GM19238 (cell line): ENCODE data around the gene CCND2.

Experiments used
- DNase-seq: peaks from one replicate; pipeline ENCODE4 v3.0.0; 2011; ENCODE audit warnings: low spot score; ENCODE audit not compliant: insufficient read length

CCND2 gene

GRCh38 chr12:4256043-4256826 lies 17.3 kb upstream of the CCND2 start:
- no peak for DNase-seq

GRCh38 chr12:4257442-4257841 lies 16.1 kb upstream of the CCND2 start:
- no peak for DNase-seq

- DNase-seq, result no peak
These were observed 14.5 kb upstream of the CCND2 start for GRCh38 chr12:4259099-4259498.

- no peak for DNase-seq
These were observed 11.9 kb upstream of the CCND2 start for GRCh38 chr12:4261655-4262054.

GRCh38 chr12:4265280-4265679 lies 8.3 kb upstream of the CCND2 start:
- no peak for DNase-seq

GRCh38 chr12:4266990-4267389 lies 6.6 kb upstream of the CCND2 start:
- DNase-seq, result no peak

GRCh38 chr12:4267704-4268328 lies 5.7 kb upstream of the CCND2 start:
- no peak for DNase-seq

GRCh38 chr12:4268329-4269181 lies 5.0 kb upstream of the CCND2 start:
- no peak for DNase-seq

GRCh38 chr12:4269279-4269991 lies 4.1 kb upstream of the CCND2 start:
- peak; percentile 62 for DNase-seq

- DNase-seq, result no peak
These were observed 3.3 kb upstream of the CCND2 start for GRCh38 chr12:4270016-4270830.

- no peak for DNase-seq
These were observed 2.5 kb upstream of the CCND2 start for GRCh38 chr12:4270831-4271716.

- peak; percentile 69 for DNase-seq
These were observed 1.7 kb upstream of the CCND2 start for GRCh38 chr12:4271717-4272423.

GRCh38 chr12:4272424-4273272 lies 914 bp upstream of the CCND2 start:
- DNase-seq, result peak; percentile 28

- no peak for DNase-seq
These were observed 300 bp upstream of the CCND2 start for GRCh38 chr12:4273273-4273651.

GRCh38 chr12:4274396-4275015 lies 944 bp downstream of the CCND2 start:
- DNase-seq, result no peak

- no peak for DNase-seq
These were observed 1.7 kb downstream of the CCND2 start for GRCh38 chr12:4275016-4275869.

- DNase-seq, result no peak
These were observed 2.3 kb downstream of the CCND2 start for GRCh38 chr12:4275870-4276301.
